Aorta (tissue), 5 donors: ENCODE data around the gene FGB. TPM values are rescaled to one million over a fixed set of nuclear protein-coding genes. Genes with fewer than 3 reads are reported as not detected.

ENCODE experiments used
- ATAC-seq: fragments of 200-7000 bp; cut with Tn5 transposase; one replicate; pipeline ENCODE4 v1.9.1; 2022; ENCODE audit warnings: moderate library complexity; ENCODE audit not compliant: low FRiP score
- DNase-seq, 2 donors: peaks; one replicate each; pipeline ENCODE4 v3.0.0-alpha.2; 2020
- H3K27ac ChIP-seq, 2 donors: one replicate each; pipeline ENCODE4 v1.5.1; 2013; ENCODE audit warnings: low read length in 2 of 2, mild to moderate bottlenecking in 2 of 2, moderate library complexity in 2 of 2, control low read depth in 1 of 2, inconsistent platforms in 1 of 2, low read depth in 1 of 2
- H3K27me3 ChIP-seq, 2 donors: one replicate each; pipeline ENCODE4 v1.6.1; 2013; ENCODE audit warnings: control low read depth in 1 of 2, low read length in 1 of 2, mild to moderate bottlenecking in 1 of 2, moderate library complexity in 1 of 2; ENCODE audit not compliant: insufficient read depth in 2 of 2, control insufficient read depth in 1 of 2
- H3K36me3 ChIP-seq, 2 donors: one replicate each; pipeline ENCODE4 v1.6.1; 2013; ENCODE audit warnings: control low read depth in 1 of 2, low read length in 1 of 2, mild to moderate bottlenecking in 1 of 2; ENCODE audit not compliant: insufficient read depth in 2 of 2, control insufficient read depth in 1 of 2
- H3K4me1 ChIP-seq, 2 donors: one replicate each; pipeline ENCODE4 v1.6.1; 2013; ENCODE audit warnings: low read length in 2 of 2, control low read depth in 1 of 2, mild to moderate bottlenecking in 1 of 2, moderate library complexity in 1 of 2; ENCODE audit not compliant: insufficient read depth in 2 of 2, control insufficient read depth in 1 of 2
- H3K4me3 ChIP-seq, 2 donors: one replicate each; pipeline ENCODE4 v1.5.1; 2013; ENCODE audit warnings: low read length in 2 of 2, control low read depth in 1 of 2, mild to moderate bottlenecking in 1 of 2
- H3K9me3 ChIP-seq: one replicate; pipeline ENCODE4 v1.6.1; 2013; ENCODE audit warnings: mild to moderate bottlenecking, low read length; ENCODE audit not compliant: control insufficient read depth
- WGBS, 2 donors: extraction: QIAGEN DNeasy Blood & Tissue Kit; methylation state at CpG; one replicate each; pipeline ENCODE4 v1.1.7; 2013; 5-methylcytosine and 5-hydroxymethylcytosine counted together
- intact Hi-C, 2 donors: fragments of 100-400 bp; cut with DNase I; formaldehyde crosslinking; loops; one replicate each; pipeline versions ENCODE4 v1.14.2 to v1.15.0; 2022
- polyA plus RNA-seq, 2 donors: library from polyadenylated mRNA; stranded (reverse); fragments of 200-250 nt; gene quantifications; one replicate each; pipeline ENCODE4 v1.2.3, GENCODE V29; 2013
- total RNA-seq, 2 donors: library from RNA; stranded (reverse); fragmentation: NEBNext Ultra II Directional; extraction: Animal tissue kit (Norgen Biotek cat#: 25700); gene quantifications; one replicate each; pipeline ENCODE4 v1.2.1, GENCODE V29; 2021
- donor health status: healthy with polysubstance abuse.
- donor health status: Bipolar disorder and iron deficiency.
- donor health status: DM: no; HTN: no; CAD: no.
- donor health status: DM: no; HTN: no; CAD: no.
- donor health status: DM: yes; HTN: yes; CAD: no.

The FGB gene
- total and polyA plus RNA-seq, 4 donors = 1.9 TPM; not detected in 3

DNA sequence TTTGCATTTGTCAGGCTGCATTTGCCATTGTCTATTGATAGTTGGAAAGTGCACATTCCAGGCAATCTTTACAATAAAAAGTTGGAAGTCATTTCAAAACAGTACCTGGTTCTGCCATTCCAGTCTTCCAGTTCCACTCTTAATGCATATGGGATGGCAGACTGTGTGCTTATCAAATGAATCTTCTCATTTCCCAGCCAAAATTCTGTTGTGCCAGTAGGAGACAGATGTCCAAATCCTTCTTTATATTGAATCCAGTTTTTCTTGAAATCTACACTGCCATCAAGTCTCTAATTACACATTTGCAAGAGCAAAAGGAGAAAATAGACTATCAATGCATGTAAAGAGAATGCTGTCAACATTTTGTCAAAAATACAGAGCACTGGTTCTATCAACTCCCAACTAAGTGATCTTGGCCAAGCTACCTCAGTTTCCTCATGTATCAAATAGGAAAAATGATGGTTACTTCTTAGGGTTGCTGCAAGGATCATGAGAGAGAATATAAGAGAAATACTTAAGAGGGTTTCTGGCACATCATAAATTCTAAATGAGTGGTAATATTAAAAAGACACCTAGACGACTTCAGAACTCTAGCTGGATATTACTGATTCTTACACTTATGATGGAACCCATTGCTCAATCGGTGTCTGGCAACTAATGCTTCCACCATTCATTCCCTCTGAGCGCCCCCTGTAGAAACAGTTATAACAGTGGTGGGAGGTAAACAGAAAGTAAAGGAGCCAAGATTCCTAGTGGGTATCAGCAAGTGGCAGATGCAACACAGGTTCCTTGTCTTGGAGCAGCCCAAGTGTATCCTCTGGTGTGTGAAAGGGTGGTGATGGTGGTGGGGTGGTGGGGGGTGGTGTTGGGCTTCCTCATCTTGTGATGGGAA is 45.8 kb downstream of the FGB start:
- WGBS, 2 donors = 78 to 88% methylated on average over 3 of the region's 3 CpGs
- H3K4me3 ChIP-seq = no peak overlapping the region
- ATAC-seq (no peak), DNase-seq (no peak)
- no peaks in the 10 kb centered on the region for H3K9me3 ChIP-seq
- no peak overlapping the region for H3K27ac ChIP-seq
- intact Hi-C loops = no loop called here
- H3K36me3 ChIP-seq = no peaks in the 10 kb centered on the region
- peaks cover 0 to 3% of the 10 kb centered on the region in 2 donors for H3K27me3 ChIP-seq
- peaks cover 0 to 1% of the 10 kb centered on the region in 2 donors for H3K4me1 ChIP-seq

DNA sequence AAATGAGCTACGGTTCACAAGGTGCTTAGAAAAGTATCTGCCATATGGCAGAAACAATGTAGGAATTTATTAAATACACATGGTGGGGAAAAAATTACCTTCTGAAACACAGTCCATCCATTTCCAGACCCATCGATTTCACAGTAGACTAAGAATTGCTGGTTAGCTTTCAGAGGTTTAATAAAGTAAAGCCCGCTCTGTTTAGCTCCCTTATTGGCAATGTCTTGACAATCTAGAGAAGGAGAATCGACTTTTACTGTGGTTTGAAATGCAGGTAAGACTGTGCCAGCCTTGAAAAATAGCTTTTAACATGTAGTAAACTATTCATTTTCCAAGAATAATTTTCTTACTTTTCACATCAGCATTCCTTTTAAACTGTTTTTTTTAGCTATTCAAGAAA is 46.7 kb downstream of the FGB start:
- H3K36me3 ChIP-seq = no peaks in the 10 kb centered on the region
- WGBS, 2 donors = 42 to 51% methylated on average over 4 of the region's 4 CpGs

GRCh38 chr4:154610582-154610981 is 47.8 kb downstream of the FGB start:
- H3K27ac ChIP-seq = no peak overlapping the region
- no peaks in the 10 kb centered on the region for H3K36me3 ChIP-seq
- peaks cover 0 to 3% of the 10 kb centered on the region in 2 donors for H3K27me3 ChIP-seq
- peaks cover 0 to 1% of the 10 kb centered on the region in 2 donors for H3K4me1 ChIP-seq
- H3K4me3 ChIP-seq = no peak overlapping the region
- no peak for DNase-seq
- WGBS, 2 donors = 67 to 68% methylated on average over 4 of the region's 4 CpGs
- no peaks in the 10 kb centered on the region for H3K9me3 ChIP-seq
- intact Hi-C loops = no loop called here
- ATAC-seq = no peak

More for the DNA sequence above, 46.7 kb downstream of the FGB start:
- H3K27ac ChIP-seq = no peak overlapping the region
- intact Hi-C loops = no loop called here
- no peak for DNase-seq
- peaks cover 0 to 1% of the 10 kb centered on the region in 2 donors for H3K4me1 ChIP-seq
- no peak for ATAC-seq
- no peaks in the 10 kb centered on the region for H3K9me3 ChIP-seq
- peaks cover 0 to 3% of the 10 kb centered on the region in 2 donors for H3K27me3 ChIP-seq
- H3K4me3 ChIP-seq = no peak overlapping the region

DNA sequence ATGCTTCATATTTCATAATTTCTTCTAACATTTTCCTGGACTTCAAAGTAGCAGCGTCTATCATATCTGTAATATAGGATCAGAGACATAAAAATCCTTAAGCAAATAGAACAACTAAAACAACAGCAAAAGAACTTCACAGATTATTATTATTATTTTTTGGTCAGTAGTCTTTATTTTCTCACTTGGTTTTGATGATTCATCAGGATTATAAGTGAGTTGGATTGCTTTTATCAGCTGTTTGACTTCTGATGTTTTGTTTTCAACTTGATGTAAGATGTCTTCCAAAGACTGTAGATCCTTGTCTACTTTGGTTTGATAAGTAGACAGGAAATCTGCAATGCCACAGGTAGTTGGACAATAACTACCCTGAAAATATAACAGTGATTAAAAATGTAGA is 49.0 kb downstream of the FGB start:
- intact Hi-C loops = no loop called here

GRCh38 chr4:154612472-154613414 is 49.9 kb downstream of the FGB start, which contains the start of gene FGG:
TSS of gene FGG (minus strand) at chr4:154612656. CDS start at chr4:154612609, 47 bp downstream.
- DNase-seq = no peak
- H3K4me3 ChIP-seq = no peak within 1 kb of the TSS
- H3K27me3 ChIP-seq = peaks cover 0 to 3% of the 10 kb centered on the region in 2 donors
- no peak within 1 kb of the TSS for H3K27ac ChIP-seq
- 71 to 75% methylated on average over 7 of the region's 7 CpGs for WGBS, 2 donors
- no peaks in the 10 kb centered on the region for H3K9me3 ChIP-seq
- no peak for ATAC-seq
- no peaks in the 10 kb centered on the region for H3K36me3 ChIP-seq
- H3K4me1 ChIP-seq = peaks cover 0 to 1% of the 10 kb centered on the region in 2 donors
- intact Hi-C loops = no loop called here

More for the DNA sequence above, 49.0 kb downstream of the FGB start:
- no peaks in the 10 kb centered on the region for H3K36me3 ChIP-seq
- H3K27ac ChIP-seq = no peak overlapping the region
- peaks cover 0 to 3% of the 10 kb centered on the region in 2 donors for H3K27me3 ChIP-seq
- no peak for ATAC-seq
- H3K9me3 ChIP-seq = no peaks in the 10 kb centered on the region
- WGBS, 2 donors = 72 to 85% methylated on average over 1 of the region's 1 CpG
- DNase-seq = no peak
- peaks cover 0 to 1% of the 10 kb centered on the region in 2 donors for H3K4me1 ChIP-seq
- H3K4me3 ChIP-seq = no peak overlapping the region

- Histone ChIP-seq H3K27ac (no peak overlapping the region), H3K36me3 (no peaks in the 10 kb centered on the region), H3K4me1 (peaks cover 0 to 1% of the 10 kb centered on the region in 2 donors), H3K4me3 (no peak overlapping the region), H3K27me3 (peaks cover 0 to 3% of the 10 kb centered on the region in 2 donors), H3K9me3 (no peaks in the 10 kb centered on the region)
- ATAC-seq (no peak), DNase-seq (no peak)
- intact Hi-C loops = no loop called here
These were observed 51.5 kb downstream of the FGB start for GRCh38 chr4:154614306-154614705.

DNA sequence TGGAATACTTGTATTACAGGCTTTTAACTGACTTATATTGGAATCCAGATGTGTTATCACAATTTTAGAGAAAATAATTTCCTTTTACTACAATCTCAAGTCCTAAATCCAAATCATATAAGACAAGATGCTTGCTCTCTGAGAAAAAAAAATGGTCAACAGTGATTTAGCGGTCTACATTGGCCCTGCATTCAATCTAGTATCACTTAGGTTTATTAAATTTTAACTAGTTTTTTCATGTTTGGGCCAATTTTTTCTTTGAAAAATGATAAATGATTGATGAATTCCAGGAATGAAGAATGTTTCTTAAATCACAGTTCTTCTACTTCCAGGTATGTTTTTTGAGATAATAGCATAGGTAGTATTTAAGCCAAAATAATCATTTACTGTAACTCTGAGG is 52.4 kb downstream of the FGB start:
- no peak for DNase-seq
- peaks cover 0 to 3% of the 10 kb centered on the region in 2 donors for H3K27me3 ChIP-seq
- WGBS, 2 donors = 95 to 100% methylated on average over 1 of the region's 1 CpG

DNA sequence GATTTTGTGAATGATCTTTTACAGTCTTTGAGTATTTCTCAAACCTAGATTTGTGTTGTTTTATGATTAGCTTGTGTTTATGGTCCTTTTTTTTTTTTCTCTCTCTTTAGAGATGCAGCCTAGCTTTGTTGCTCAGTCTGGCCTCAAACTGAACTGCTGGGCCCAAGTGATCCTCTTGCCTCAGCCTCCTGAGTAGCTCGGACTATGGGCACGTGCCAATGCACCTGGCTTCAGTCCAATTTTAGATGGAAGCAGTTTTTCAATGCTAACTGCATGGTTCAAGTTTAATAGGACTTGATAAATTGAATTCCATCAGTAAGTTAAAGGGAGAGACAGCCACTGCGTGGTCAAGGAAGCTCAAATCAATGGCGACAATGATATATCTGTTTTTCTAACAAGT is 53.5 kb downstream of the FGB start:
- ATAC-seq (no peak), DNase-seq (no peak)
- WGBS, 2 donors = 27 to 38% methylated on average over 4 of the region's 4 CpGs
- intact Hi-C loops = no loop called here
- no peak overlapping the region for H3K27ac ChIP-seq
- peaks cover 0 to 1% of the 10 kb centered on the region in 2 donors for H3K4me1 ChIP-seq
- H3K4me3 ChIP-seq = no peak overlapping the region
- no peaks in the 10 kb centered on the region for H3K9me3 ChIP-seq
- H3K27me3 ChIP-seq = peaks cover 0 to 3% of the 10 kb centered on the region in 2 donors
- no peaks in the 10 kb centered on the region for H3K36me3 ChIP-seq

More for the DNA sequence above, 52.4 kb downstream of the FGB start:
- Histone ChIP-seq H3K4me1 (peaks cover 0 to 1% of the 10 kb centered on the region in 2 donors), H3K9me3 (no peaks in the 10 kb centered on the region), H3K4me3 (no peak overlapping the region), H3K36me3 (no peaks in the 10 kb centered on the region), H3K27ac (no peak overlapping the region)
- intact Hi-C loops = no loop called here
- no peak for ATAC-seq
